Measurements from ENCODE around the gene SLC25A24.
"Not testable (repeated sequence)": the region's sequence is repeated elsewhere in the genome, so short reads cannot be mapped to it uniquely, and the experiment has no call there.

Gene SLC25A24

DNA sequence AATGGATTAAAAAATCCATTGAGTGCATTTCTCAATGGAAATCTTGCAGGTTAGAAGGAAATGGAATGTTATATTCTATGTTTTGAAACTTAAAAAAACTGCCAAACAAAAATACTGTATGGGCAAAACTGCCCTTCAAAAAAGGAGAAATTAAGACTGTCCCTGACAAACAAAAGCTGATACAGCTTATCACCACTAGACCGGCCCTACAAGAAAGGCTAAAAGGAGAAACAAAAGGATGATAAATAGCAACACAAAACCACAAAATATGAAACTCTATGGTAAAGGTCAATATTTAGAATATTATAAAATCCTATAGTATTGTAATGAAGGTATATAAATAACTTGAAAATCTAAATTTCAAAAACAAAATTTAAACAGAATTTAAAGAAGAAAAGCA, 60.0 kb downstream of the SLC25A24 start:
- no peak for DNase-seq (ENCODE audit: low spot score in 2 of 2)
- no peak for ATAC-seq (ENCODE audit: low read depth)
- peaks cover 3% of the 10 kb centered on the region for H3K9me3 Mint-ChIP-seq
- H3K27ac Mint-ChIP-seq = no peak overlapping the region
- H3K27me3 Mint-ChIP-seq = no peaks in the 10 kb centered on the region
- no peak overlapping the region for H3K4me3 Mint-ChIP-seq
- H3K4me1 Mint-ChIP-seq = no peaks in the 10 kb centered on the region
- peaks cover 57% of the 10 kb centered on the region for H3K36me3 Mint-ChIP-seq

DNA sequence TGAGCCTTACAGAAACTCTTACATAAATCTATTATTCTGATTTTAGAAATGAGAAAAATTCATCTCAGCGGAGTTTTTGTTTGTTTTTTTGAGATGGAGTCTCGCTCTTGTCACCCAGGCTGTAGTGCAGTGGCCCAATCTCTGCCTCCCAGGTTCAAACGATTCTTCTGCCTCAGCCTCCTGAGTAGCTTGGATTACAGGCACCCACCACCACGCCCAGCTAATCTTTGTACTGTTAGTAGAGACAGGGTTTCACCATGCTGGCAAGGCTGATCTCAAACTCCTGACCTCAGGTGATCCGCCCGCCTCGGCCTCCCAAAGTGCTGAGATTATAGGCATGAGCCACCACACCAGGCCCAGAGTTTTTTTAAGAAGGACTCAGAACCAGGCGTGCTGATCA, 60.6 kb downstream of the SLC25A24 start:
- H3K36me3 Mint-ChIP-seq = peaks cover 50% of the 10 kb centered on the region
- not testable (repeated sequence) for DNase-seq (ENCODE audit: low spot score in 2 of 2); H3K27ac Mint-ChIP-seq; H3K9me3 Mint-ChIP-seq; ATAC-seq (ENCODE audit: low read depth); H3K4me1 Mint-ChIP-seq; H3K4me3 Mint-ChIP-seq; H3K27me3 Mint-ChIP-seq

DNA sequence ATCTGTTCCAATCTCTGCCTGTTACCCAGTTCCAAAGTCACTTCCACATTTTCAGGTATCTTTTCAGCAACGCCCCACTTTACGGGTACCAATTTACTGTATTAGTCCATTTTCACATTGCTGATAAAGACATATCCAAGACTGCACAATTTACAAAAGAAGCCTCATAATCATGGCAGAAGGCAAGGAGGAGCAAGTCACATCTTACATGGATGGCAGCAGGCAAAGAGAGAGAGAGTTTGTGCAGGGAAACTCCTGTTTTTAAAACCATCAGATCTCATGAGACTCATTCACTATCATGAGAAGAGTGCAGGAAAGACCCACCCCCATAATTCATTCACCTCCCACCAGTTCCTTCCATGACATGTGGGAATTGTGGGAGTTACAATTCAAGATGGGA, 67.0 kb downstream of the SLC25A24 start:
- not testable (repeated sequence) for H3K4me1 Mint-ChIP-seq; H3K27ac Mint-ChIP-seq; ATAC-seq (ENCODE audit: low read depth); H3K9me3 Mint-ChIP-seq; DNase-seq (ENCODE audit: low spot score in 2 of 2); H3K27me3 Mint-ChIP-seq; H3K4me3 Mint-ChIP-seq
- H3K36me3 Mint-ChIP-seq = peaks cover 33% of the 10 kb centered on the region

DNA sequence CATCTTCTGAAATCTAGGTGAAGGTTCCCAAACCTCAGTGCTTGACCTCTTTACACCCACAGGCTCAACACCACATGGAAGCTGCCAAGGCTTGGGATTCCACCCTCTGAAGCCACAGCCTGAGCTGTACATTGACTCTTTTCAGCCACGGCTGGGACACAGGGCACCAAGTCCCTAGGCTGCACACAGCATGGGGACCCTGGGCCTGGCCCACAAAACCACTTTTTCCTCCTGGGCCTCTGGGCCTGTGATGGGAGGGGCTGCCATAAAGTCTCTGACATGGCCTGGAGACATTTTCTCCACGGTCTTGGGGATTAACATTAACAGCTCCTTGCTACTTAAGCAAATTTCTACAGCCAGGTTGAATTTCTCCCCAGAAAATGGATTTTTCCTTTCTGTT, 67.8 kb downstream of the SLC25A24 start:
- ATAC-seq (ENCODE audit: low read depth); H3K4me3 Mint-ChIP-seq; H3K9me3 Mint-ChIP-seq; DNase-seq (ENCODE audit: low spot score in 2 of 2); H3K27ac Mint-ChIP-seq; H3K4me1 Mint-ChIP-seq; H3K27me3 Mint-ChIP-seq: not testable (repeated sequence)
- peaks cover 28% of the 10 kb centered on the region for H3K36me3 Mint-ChIP-seq

DNA sequence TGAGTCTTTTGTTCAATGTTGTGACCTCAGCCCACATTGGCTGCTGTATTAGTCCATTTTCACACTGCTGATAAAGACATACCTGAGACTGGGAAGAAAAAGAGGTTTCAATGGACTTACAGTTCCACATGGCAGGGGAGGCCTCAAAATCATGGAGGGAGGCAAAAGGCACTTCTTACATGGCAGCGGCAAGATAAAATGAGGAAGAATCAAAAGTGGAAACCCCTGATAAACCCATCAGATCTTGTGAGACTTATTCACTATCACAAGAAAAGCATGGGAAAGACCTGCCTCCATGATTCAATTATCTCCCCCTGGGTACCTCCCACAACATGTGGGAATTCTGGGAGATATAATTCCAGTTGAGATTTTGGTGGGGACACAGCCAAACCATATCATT, 68.9 kb downstream of the SLC25A24 start:
- not testable (repeated sequence) for H3K27ac Mint-ChIP-seq; H3K4me3 Mint-ChIP-seq; H3K9me3 Mint-ChIP-seq; DNase-seq (ENCODE audit: low spot score in 2 of 2); ATAC-seq (ENCODE audit: low read depth); H3K4me1 Mint-ChIP-seq; H3K27me3 Mint-ChIP-seq
- H3K36me3 Mint-ChIP-seq = peaks cover 21% of the 10 kb centered on the region

DNA sequence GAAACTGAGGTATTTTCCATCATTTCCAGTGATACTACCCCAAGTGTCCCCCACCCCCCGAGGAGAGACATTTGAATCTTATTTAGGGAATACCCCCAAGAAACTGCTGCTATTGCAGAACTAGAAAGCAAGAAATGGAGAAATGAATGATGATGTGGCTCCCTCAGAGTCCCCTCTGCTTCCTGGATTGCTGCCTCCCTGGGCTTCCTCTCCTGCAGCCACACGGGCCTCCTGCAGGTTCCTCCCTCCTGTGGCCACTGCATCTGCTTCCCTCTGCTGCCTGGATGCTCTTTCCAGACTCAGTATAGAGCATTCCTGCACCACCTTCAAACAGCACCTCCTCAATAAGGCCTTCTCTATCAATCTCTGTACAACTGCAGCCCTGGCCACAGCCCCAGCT, 69.3 kb downstream of the SLC25A24 start:
- peaks cover 4% of the 10 kb centered on the region for H3K4me1 Mint-ChIP-seq
- no peak for DNase-seq (ENCODE audit: low spot score in 2 of 2)
- peaks cover 4% of the 10 kb centered on the region for H3K9me3 Mint-ChIP-seq
- no peaks in the 10 kb centered on the region for H3K27me3 Mint-ChIP-seq
- H3K4me3 Mint-ChIP-seq = no peak overlapping the region
- ATAC-seq (ENCODE audit: low read depth) = no peak
- peak overlapping the region; percentile 11 for H3K27ac Mint-ChIP-seq
- peaks cover 20% of the 10 kb centered on the region for H3K36me3 Mint-ChIP-seq

DNA sequence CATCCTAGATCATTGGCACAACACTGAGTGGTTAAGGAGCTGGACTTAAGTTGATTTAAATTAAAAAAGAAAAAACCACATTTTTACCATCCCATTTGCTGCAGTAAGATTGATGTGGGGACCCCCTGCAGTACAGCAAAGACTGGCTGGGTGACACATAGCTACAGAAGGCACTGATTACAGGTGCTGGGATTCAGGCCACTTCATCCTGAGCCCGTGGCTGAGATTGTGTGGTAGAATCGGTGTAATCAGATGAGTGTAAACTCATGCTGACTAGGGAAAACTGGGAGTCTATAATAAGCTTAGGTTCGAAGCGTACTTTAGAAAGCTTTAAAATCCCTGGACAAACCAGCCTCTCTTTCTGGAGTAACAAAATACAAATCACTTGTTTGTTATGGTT, 70.1 kb downstream of the SLC25A24 start:
- no peaks in the 10 kb centered on the region for H3K27me3 Mint-ChIP-seq
- H3K36me3 Mint-ChIP-seq = peaks cover 17% of the 10 kb centered on the region
- no peak for DNase-seq (ENCODE audit: low spot score in 2 of 2)
- no peak overlapping the region for H3K27ac Mint-ChIP-seq
- H3K4me3 Mint-ChIP-seq = no peak overlapping the region
- ATAC-seq (ENCODE audit: low read depth) = no peak
- H3K4me1 Mint-ChIP-seq = peaks cover 8% of the 10 kb centered on the region
- peaks cover 4% of the 10 kb centered on the region for H3K9me3 Mint-ChIP-seq

DNA sequence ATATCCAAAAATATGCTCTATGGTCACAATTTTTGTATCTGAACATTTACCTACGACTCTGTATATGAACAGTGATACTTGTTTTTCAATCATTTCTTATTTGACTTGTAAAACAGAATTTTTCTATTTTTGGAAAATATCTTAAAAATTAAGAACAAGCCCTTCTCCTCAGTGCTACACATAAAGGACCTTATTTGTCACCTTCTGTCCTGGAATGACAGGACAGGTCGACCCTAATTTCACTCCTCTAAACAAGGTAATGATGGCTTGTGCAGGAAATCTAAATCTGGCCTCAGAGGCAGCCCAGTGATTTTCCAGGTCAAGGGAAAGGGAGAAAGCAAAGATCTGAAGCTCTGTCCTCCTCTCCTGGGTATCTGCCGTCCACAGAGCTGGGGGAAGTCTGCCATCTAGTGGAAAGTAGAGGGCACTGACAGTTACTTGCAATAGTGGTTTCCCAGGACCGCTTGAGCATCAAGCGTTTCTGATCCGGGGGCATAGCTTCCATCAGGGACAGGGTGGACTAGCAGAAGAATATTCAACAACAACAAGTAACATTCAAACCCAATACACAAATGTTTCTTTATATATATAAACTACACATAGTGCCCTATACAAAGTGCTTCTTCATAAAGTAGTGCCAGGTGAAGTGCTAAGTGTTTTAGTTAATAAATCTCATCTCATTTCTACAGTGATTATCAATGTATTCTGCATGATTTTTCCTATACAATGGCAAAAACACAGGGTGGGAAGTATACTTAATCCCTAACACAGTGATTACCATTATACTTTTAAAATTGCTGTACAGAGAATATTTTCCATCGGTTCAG, 74.6 kb downstream of the SLC25A24 start:
- Mint-ChIP-seq H3K4me3 (no peak overlapping the region), H3K27ac (no peak overlapping the region)
- peak; percentile 94 for ATAC-seq (ENCODE audit: low read depth)

DNA sequence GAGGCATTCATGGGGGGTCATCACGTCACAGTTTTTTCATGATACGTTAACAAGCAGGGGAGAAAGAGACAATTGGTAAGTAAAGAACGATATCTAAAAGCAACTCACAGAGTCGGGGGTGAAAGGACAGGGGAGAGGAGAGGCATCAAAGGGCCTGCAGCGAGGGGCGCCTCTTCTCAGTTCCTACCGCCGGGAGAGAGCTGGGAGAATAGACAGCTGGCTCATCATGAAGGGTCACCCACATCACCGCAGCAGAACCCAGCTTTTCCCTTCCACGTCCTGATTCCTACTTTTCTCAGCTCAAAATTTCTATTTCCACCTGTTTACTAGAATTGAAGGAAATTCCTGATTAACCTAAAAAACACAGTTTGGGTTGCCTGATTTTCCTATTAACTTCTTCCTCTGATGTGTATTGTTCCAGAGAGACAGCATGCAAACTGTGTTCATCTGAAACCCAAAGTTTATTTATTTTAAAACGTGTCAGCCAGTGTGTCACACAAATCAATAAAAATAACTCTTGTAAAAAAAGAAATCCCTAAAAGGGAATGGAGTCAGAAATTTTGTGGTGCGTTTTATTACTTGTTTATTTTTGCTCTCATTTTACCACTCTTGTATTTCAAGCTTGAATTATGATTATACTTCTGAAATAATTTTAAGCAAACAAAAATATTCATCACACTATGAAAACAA, 75.4 kb downstream of the SLC25A24 start:
- H3K27ac Mint-ChIP-seq = no peak overlapping the region
- H3K27me3 Mint-ChIP-seq = peaks cover 14% of the 10 kb centered on the region
- ATAC-seq (ENCODE audit: low read depth) = no peak
- no peak overlapping the region for H3K4me3 Mint-ChIP-seq
- H3K4me1 Mint-ChIP-seq = peaks cover 9% of the 10 kb centered on the region
- no peaks in the 10 kb centered on the region for H3K9me3 Mint-ChIP-seq
- DNase-seq (ENCODE audit: low spot score in 2 of 2) = no peak
- no peaks in the 10 kb centered on the region for H3K36me3 Mint-ChIP-seq

More for the DNA sequence above, 74.6 kb downstream of the SLC25A24 start:
- Mint-ChIP-seq H3K27me3 (peaks cover 9% of the 10 kb centered on the region), H3K36me3 (no peaks in the 10 kb centered on the region), H3K4me1 (peaks cover 4% of the 10 kb centered on the region), H3K9me3 (no peaks in the 10 kb centered on the region)
- peak; percentile 66 to 74 for DNase-seq (ENCODE audit: low spot score in 2 of 2)

DNA sequence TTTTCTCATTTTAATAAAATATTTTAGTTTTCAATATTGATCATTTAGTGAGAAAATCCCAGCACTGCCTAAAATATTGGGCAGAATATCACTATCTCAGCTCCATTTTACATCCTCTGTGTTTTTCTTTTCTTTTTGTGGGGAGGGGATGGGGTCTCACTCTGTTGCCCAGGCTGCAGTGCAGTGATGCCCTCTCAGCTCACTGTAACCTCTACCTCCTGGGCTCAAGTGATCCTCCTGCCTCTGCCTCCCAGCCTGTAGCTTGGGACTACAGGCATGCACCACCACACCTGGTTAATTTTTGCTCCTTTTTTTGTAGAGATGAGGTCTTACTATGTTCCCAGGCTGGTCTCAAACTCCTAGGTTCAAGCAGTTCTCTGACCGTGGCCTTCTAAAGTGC, 76.1 kb downstream of the SLC25A24 start:
- H3K4me3 Mint-ChIP-seq = no peak overlapping the region
- DNase-seq (ENCODE audit: low spot score in 2 of 2) (no peak), ATAC-seq (ENCODE audit: low read depth) (no peak)
- H3K36me3 Mint-ChIP-seq = no peaks in the 10 kb centered on the region
- peaks cover 18% of the 10 kb centered on the region for H3K27me3 Mint-ChIP-seq
- H3K9me3 Mint-ChIP-seq = no peaks in the 10 kb centered on the region
- H3K27ac Mint-ChIP-seq = no peak overlapping the region
- H3K4me1 Mint-ChIP-seq = peaks cover 13% of the 10 kb centered on the region

DNA sequence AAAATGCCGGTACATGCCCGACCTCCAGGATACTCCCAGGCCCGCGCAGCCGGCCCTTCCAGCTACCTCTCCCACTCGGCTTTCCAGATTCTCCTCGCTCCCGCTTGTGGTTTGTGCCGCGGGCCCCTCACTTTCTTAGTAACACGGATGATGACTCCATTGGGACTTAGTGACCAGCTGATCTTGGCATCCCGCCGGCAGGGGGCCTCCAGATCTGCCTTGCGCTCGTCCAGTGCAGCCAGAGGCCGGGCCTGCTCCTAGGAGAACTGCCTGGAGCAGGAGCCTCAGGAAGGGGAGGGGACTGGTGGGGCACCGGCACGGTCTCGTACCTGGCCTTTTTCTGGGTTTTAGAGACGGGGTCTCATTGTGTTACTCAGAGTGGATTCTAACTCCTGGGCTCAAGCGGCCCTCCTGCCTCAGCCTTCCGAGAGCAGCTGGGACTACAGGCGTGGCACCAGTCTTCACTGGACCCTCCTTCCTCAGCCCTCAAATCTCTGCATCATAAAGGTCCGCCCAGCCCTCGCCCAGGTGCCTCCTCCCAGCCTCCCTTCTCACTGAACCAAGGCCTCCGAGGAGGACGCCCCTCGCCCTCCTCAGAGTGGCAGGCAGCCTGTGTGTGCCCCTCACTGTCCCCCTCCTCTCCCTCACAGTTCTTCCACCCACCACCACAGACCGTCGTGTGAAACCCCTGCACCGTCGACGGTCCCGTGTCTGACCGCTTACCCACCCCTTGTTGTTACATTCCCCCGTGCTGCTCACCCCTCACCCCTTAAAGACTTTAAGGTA, 78.6 kb downstream of the SLC25A24 start:
- no peak overlapping the region for H3K4me3 Mint-ChIP-seq
- no peak overlapping the region for H3K27ac Mint-ChIP-seq
- H3K36me3 Mint-ChIP-seq = no peaks in the 10 kb centered on the region
- ATAC-seq (ENCODE audit: low read depth) (no peak), DNase-seq (ENCODE audit: low spot score in 2 of 2) (no peak)
- H3K4me1 Mint-ChIP-seq = peaks cover 19% of the 10 kb centered on the region
- H3K9me3 Mint-ChIP-seq = no peaks in the 10 kb centered on the region
- peaks cover 18% of the 10 kb centered on the region for H3K27me3 Mint-ChIP-seq

DNA sequence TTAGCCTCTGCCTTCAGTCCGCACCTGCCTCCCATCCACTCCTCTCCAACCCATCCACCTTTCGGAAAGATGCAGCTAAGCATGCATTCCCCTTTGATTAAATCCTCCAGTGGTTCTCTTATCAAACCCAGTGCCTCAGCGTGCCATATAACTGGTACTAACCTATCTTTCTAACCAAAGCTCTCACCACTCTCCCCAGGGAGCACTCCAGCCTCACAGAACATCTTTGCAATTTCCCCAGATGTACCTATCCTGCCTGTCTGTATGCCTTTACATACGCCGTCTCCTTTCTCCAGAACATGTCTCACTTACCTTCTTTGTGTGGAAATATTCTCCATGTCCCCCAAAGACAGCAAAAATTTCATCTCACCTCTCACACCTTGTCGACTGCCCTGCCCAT, 80.0 kb downstream of the SLC25A24 start:
- peaks cover 18% of the 10 kb centered on the region for H3K27me3 Mint-ChIP-seq
- H3K4me1 Mint-ChIP-seq = peaks cover 16% of the 10 kb centered on the region
- no peaks in the 10 kb centered on the region for H3K9me3 Mint-ChIP-seq
- no peaks in the 10 kb centered on the region for H3K36me3 Mint-ChIP-seq
- no peak for DNase-seq (ENCODE audit: low spot score in 2 of 2)
- H3K4me3 Mint-ChIP-seq = no peak overlapping the region
- H3K27ac Mint-ChIP-seq = no peak overlapping the region
- no peak for ATAC-seq (ENCODE audit: low read depth)

DNA sequence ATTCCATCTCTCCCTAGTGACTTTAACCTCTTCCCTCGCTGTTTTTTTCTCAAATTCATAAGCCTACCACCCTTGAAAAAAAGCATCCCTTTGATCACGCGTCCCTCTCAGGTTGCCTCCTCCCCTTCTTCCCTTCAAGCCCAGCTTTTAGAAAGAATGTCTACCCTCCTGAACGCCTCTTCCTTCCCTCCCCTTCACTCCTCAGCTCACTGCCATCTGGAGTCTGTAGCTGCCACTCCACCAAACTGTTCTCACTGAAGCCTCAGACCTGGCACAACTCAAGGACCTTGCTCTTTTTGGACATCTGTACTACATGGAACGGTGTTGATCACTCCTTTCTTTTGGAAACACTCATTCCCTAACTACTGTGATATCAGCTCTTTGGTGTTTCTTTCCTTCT, 80.6 kb downstream of the SLC25A24 start:
- H3K9me3 Mint-ChIP-seq = no peaks in the 10 kb centered on the region
- no peaks in the 10 kb centered on the region for H3K36me3 Mint-ChIP-seq
- no peak for ATAC-seq (ENCODE audit: low read depth)
- H3K4me1 Mint-ChIP-seq = peaks cover 16% of the 10 kb centered on the region
- peaks cover 18% of the 10 kb centered on the region for H3K27me3 Mint-ChIP-seq
- DNase-seq (ENCODE audit: low spot score in 2 of 2) = no peak
- no peak overlapping the region for H3K4me3 Mint-ChIP-seq
- H3K27ac Mint-ChIP-seq = no peak overlapping the region

Data from memory B cell (primary cell).